Measurements from ENCODE around the gene MAPK10. TPM values are rescaled to one million over a fixed set of nuclear protein-coding genes. Genes with fewer than 3 reads are reported as not detected.

MAPK10 gene
- total and polyA plus RNA-seq, 2 donors (not counting 1 experiment from before 2014, with no cell fraction given) = 3.8 to 20.0 TPM

- H4K20me1 ChIP-seq (ENCODE audit: control insufficient read depth, extremely low read depth, insufficient read depth, low read length) = no peaks in the 10 kb centered on the region
- H3K79me2 ChIP-seq (ENCODE audit: control insufficient read depth, insufficient read depth, low read length) = no peaks in the 10 kb centered on the region
- H3K36me3 ChIP-seq (ENCODE audit: control insufficient read depth, insufficient read depth, low read length) = no peaks in the 10 kb centered on the region
- H3K9me3 ChIP-seq (ENCODE audit: control insufficient read depth, insufficient read depth, low read depth, low read length) = no peaks in the 10 kb centered on the region
- no peaks in the 10 kb centered on the region for H3K4me1 ChIP-seq (ENCODE audit: control insufficient read depth, extremely low read depth, insufficient read depth, low read length)
- TF ChIP-seq EZH2 (IDR thresholded peaks at IDR 0.05; ENCODE audit: low read length, missing control alignments) = no peak
- no peak for TF ChIP-seq CTCF (conservative IDR thresholded peaks at IDR 0.05 in 1 of 2, IDR thresholded peaks at IDR 0.05 in 1 of 2; ENCODE audit: low read depth in 1 of 2, low read length in 2 of 2)
- H3K9ac ChIP-seq (ENCODE audit: insufficient read depth, low read length) = no peak overlapping the region
- no peaks in the 10 kb centered on the region for H3K27me3 ChIP-seq (ENCODE audit: control insufficient read depth, insufficient read depth, low read length)
- no peak overlapping the region for H3K4me3 ChIP-seq (replicated peaks in 1 of 4; ENCODE audit: control extremely low read depth in 1 of 4, insufficient read depth in 1 of 4, low read depth in 3 of 4, low read length in 4 of 4)
- H3K27ac ChIP-seq (ENCODE audit: insufficient read depth, low read length) = no peak overlapping the region
- no peak for DNase-seq (ENCODE audit: low read depth in 2 of 2)
- no peak overlapping the region for H2AFZ ChIP-seq (ENCODE audit: low read length)
- no peak overlapping the region for H3K4me2 ChIP-seq (ENCODE audit: extremely low read depth, insufficient read depth, low read length)
These were observed 358.3 kb downstream of the MAPK10 start for GRCh38 chr4:86001591-86001990.

GRCh38 chr4:85995361-85995760, 364.5 kb downstream of the MAPK10 start:
- no peaks in the 10 kb centered on the region for H4K20me1 ChIP-seq (ENCODE audit: control insufficient read depth, extremely low read depth, insufficient read depth, low read length)
- no peaks in the 10 kb centered on the region for H3K9me3 ChIP-seq (ENCODE audit: control insufficient read depth, insufficient read depth, low read depth, low read length)
- no peaks in the 10 kb centered on the region for H3K79me2 ChIP-seq (ENCODE audit: control insufficient read depth, insufficient read depth, low read length)
- no peak overlapping the region for H2AFZ ChIP-seq (ENCODE audit: low read length)
- no peak overlapping the region for H3K4me3 ChIP-seq (replicated peaks in 1 of 4; ENCODE audit: control extremely low read depth in 1 of 4, insufficient read depth in 1 of 4, low read depth in 3 of 4, low read length in 4 of 4)
- no peak overlapping the region for H3K4me2 ChIP-seq (ENCODE audit: extremely low read depth, insufficient read depth, low read length)
- no peaks in the 10 kb centered on the region for H3K27me3 ChIP-seq (ENCODE audit: control insufficient read depth, insufficient read depth, low read length)
- TF ChIP-seq EZH2 (IDR thresholded peaks at IDR 0.05; ENCODE audit: low read length, missing control alignments) = no peak
- TF ChIP-seq CTCF (conservative IDR thresholded peaks at IDR 0.05 in 1 of 2, IDR thresholded peaks at IDR 0.05 in 1 of 2; ENCODE audit: low read depth in 1 of 2, low read length in 2 of 2) = no peak
- no peaks in the 10 kb centered on the region for H3K36me3 ChIP-seq (ENCODE audit: control insufficient read depth, insufficient read depth, low read length)
- H3K27ac ChIP-seq (ENCODE audit: insufficient read depth, low read length) = no peak overlapping the region
- no peak for DNase-seq (ENCODE audit: low read depth in 2 of 2)
- H3K4me1 ChIP-seq (ENCODE audit: control insufficient read depth, extremely low read depth, insufficient read depth, low read length) = no peaks in the 10 kb centered on the region
- H3K9ac ChIP-seq (ENCODE audit: insufficient read depth, low read length) = no peak overlapping the region

- Histone ChIP-seq H3K36me3 (ENCODE audit: control insufficient read depth, insufficient read depth, low read length) (no peaks in the 10 kb centered on the region), H2AFZ (ENCODE audit: low read length) (no peak overlapping the region), H3K4me1 (ENCODE audit: control insufficient read depth, extremely low read depth, insufficient read depth, low read length) (no peaks in the 10 kb centered on the region), H3K4me3 (replicated peaks in 1 of 4; ENCODE audit: control extremely low read depth in 1 of 4, insufficient read depth in 1 of 4, low read depth in 3 of 4, low read length in 4 of 4) (no peak overlapping the region), H3K79me2 (ENCODE audit: control insufficient read depth, insufficient read depth, low read length) (no peaks in the 10 kb centered on the region), H3K9ac (ENCODE audit: insufficient read depth, low read length) (no peak overlapping the region), H4K20me1 (ENCODE audit: control insufficient read depth, extremely low read depth, insufficient read depth, low read length) (no peaks in the 10 kb centered on the region), H3K27me3 (ENCODE audit: control insufficient read depth, insufficient read depth, low read length) (no peaks in the 10 kb centered on the region), H3K27ac (ENCODE audit: insufficient read depth, low read length) (no peak overlapping the region), H3K9me3 (ENCODE audit: control insufficient read depth, insufficient read depth, low read depth, low read length) (no peaks in the 10 kb centered on the region), H3K4me2 (ENCODE audit: extremely low read depth, insufficient read depth, low read length) (no peak overlapping the region)
- TF ChIP-seq CTCF (conservative IDR thresholded peaks at IDR 0.05 in 1 of 2, IDR thresholded peaks at IDR 0.05 in 1 of 2; ENCODE audit: low read depth in 1 of 2, low read length in 2 of 2) = no peak
- no peak for TF ChIP-seq EZH2 (IDR thresholded peaks at IDR 0.05; ENCODE audit: low read length, missing control alignments)
- DNase-seq (ENCODE audit: low read depth in 2 of 2) = no peak
These were observed 365.3 kb downstream of the MAPK10 start for GRCh38 chr4:85994576-85994975.

Data from fibroblast of lung (primary cell).